Measurements from ENCODE around the gene TBCD.
"Not testable (repeated sequence)": the region's sequence is repeated elsewhere in the genome, so short reads cannot be mapped to it uniquely, and the experiment has no call there.

TBCD gene

GRCh38 chr17:82949361-82949760, 197.5 kb downstream of the TBCD start:
- no peak for TF ChIP-seq CTCF (IDR thresholded peaks at IDR 0.05; ENCODE audit: low read depth, low read length, missing control alignments)
- in situ Hi-C loops (cut with HindIII; ENCODE audit: low pct_ligation_motif_present, low sequenced_read_pairs), result no loop called here
- DNase-seq, result no peak

GRCh38 chr17:82949984-82950383, 198.1 kb downstream of the TBCD start:
- no peaks in the 10 kb centered on the region for H3K36me3 ChIP-seq (replicated peaks)

More at GRCh38 chr17:82949361-82949760, 197.5 kb downstream of the TBCD start:
- Histone ChIP-seq H3K4me3 (ENCODE audit: low read depth, low read length) (no peak overlapping the region), H3K27ac (no peak overlapping the region), H3K36me3 (replicated peaks) (peaks cover 2% of the 10 kb centered on the region), H3K27me3 (replicated peaks) (no peaks in the 10 kb centered on the region)

GRCh38 chr17:82950525-82951102, 198.7 kb downstream of the TBCD start:
- DNase-seq, result no peak
- in situ Hi-C loops (cut with HindIII; ENCODE audit: low pct_ligation_motif_present, low sequenced_read_pairs), result no loop called here
- Histone ChIP-seq H3K36me3 (replicated peaks) (no peaks in the 10 kb centered on the region), H3K27me3 (replicated peaks) (no peaks in the 10 kb centered on the region), H3K27ac (no peak overlapping the region), H3K4me3 (ENCODE audit: low read depth, low read length) (no peak overlapping the region)
- TF ChIP-seq CTCF (IDR thresholded peaks at IDR 0.05; ENCODE audit: low read depth, low read length, missing control alignments), result no peak

More at GRCh38 chr17:82949984-82950383, 198.1 kb downstream of the TBCD start:
- no peak for TF ChIP-seq CTCF (IDR thresholded peaks at IDR 0.05; ENCODE audit: low read depth, low read length, missing control alignments)
- H3K27me3 ChIP-seq (replicated peaks), result no peaks in the 10 kb centered on the region
- H3K27ac ChIP-seq, result no peak overlapping the region
- in situ Hi-C loops (cut with HindIII; ENCODE audit: low pct_ligation_motif_present, low sequenced_read_pairs), result no loop called here
- H3K4me3 ChIP-seq (ENCODE audit: low read depth, low read length), result no peak overlapping the region
- DNase-seq, result no peak

GRCh38 chr17:82952019-82952418, 200.2 kb downstream of the TBCD start:
- no peak overlapping the region for H3K4me3 ChIP-seq (ENCODE audit: low read depth, low read length)
- H3K36me3 ChIP-seq (replicated peaks), result no peaks in the 10 kb centered on the region
- TF ChIP-seq CTCF (IDR thresholded peaks at IDR 0.05; ENCODE audit: low read depth, low read length, missing control alignments), result no peak
- no peak overlapping the region for H3K27ac ChIP-seq
- H3K27me3 ChIP-seq (replicated peaks), result no peaks in the 10 kb centered on the region
- in situ Hi-C loops (cut with HindIII; ENCODE audit: low pct_ligation_motif_present, low sequenced_read_pairs), result no loop called here
- DNase-seq, result no peak

GRCh38 chr17:82955106-82955505, 203.2 kb downstream of the TBCD start:
- H3K27ac ChIP-seq; H3K27me3 ChIP-seq (replicated peaks); in situ Hi-C loops (cut with HindIII; ENCODE audit: low pct_ligation_motif_present, low sequenced_read_pairs); H3K36me3 ChIP-seq (replicated peaks); H3K4me3 ChIP-seq (ENCODE audit: low read depth, low read length); DNase-seq: not testable (repeated sequence)

- H3K27ac ChIP-seq; in situ Hi-C loops (cut with HindIII; ENCODE audit: low pct_ligation_motif_present, low sequenced_read_pairs): not testable (repeated sequence)
Measured at GRCh38 chr17:82955627-82956026, 203.8 kb downstream of the TBCD start.

GRCh38 chr17:82956146-82956725, 204.4 kb downstream of the TBCD start:
- no peak for TF ChIP-seq CTCF (IDR thresholded peaks at IDR 0.05; ENCODE audit: low read depth, low read length, missing control alignments)
- no peaks in the 10 kb centered on the region for H3K36me3 ChIP-seq (replicated peaks)
- in situ Hi-C loops (cut with HindIII; ENCODE audit: low pct_ligation_motif_present, low sequenced_read_pairs), result no loop called here
- no peak overlapping the region for H3K27ac ChIP-seq
- no peak overlapping the region for H3K4me3 ChIP-seq (ENCODE audit: low read depth, low read length)
- DNase-seq, result no peak
- H3K27me3 ChIP-seq (replicated peaks), result no peaks in the 10 kb centered on the region

More at GRCh38 chr17:82955627-82956026, 203.8 kb downstream of the TBCD start:
- H3K27me3 ChIP-seq (replicated peaks); DNase-seq; H3K4me3 ChIP-seq (ENCODE audit: low read depth, low read length); H3K36me3 ChIP-seq (replicated peaks): not testable (repeated sequence)
